HG02623 (cell line): ENCODE results near the gene USF2.
"Not testable (repeated sequence)": the region's sequence is repeated elsewhere in the genome, so short reads cannot be mapped to it uniquely, and the experiment has no call there.

ENCODE experiments used
- ATAC-seq: cut with Tn5 transposase; IDR thresholded peaks from one replicate; pipeline ENCODE4 v1.9.1; 2021; ENCODE audit warnings: moderate library complexity; ENCODE audit not compliant: unreplicated experiment

The USF2 gene

GRCh38 chr19:35284153-35285094 is 15.7 kb downstream of the USF2 start:
- ATAC-seq = no peak

- ATAC-seq = no peak
These were observed 16.3 kb downstream of the USF2 start for GRCh38 chr19:35285095-35285449.

GRCh38 chr19:35285465-35285864 is 16.7 kb downstream of the USF2 start:
- ATAC-seq = not testable (repeated sequence)

GRCh38 chr19:35286101-35286500 is 17.3 kb downstream of the USF2 start:
- ATAC-seq = not testable (repeated sequence)

- no peak for ATAC-seq
These were observed 19.0 kb downstream of the USF2 start for GRCh38 chr19:35287713-35288112.

- ATAC-seq = no peak
These were observed 19.6 kb downstream of the USF2 start for GRCh38 chr19:35288331-35288730.

- ATAC-seq = no peak
These were observed 20.1 kb downstream of the USF2 start for GRCh38 chr19:35288906-35289305.

- ATAC-seq = no peak
These were observed 21.8 kb downstream of the USF2 start for GRCh38 chr19:35290381-35291127.

GRCh38 chr19:35291259-35291658 is 22.5 kb downstream of the USF2 start:
- no peak for ATAC-seq

- ATAC-seq = no peak
These were observed 23.2 kb downstream of the USF2 start, which contains the start of gene MAG for GRCh38 chr19:35291916-35292315. Gene MAG (plus strand): TSS chr19:35292161. CDS start chr19:35295409, 3,248 bp downstream.

GRCh38 chr19:35292421-35293362 is 23.9 kb downstream of the USF2 start:
- no peak for ATAC-seq

- no peak for ATAC-seq
These were observed 24.6 kb downstream of the USF2 start for GRCh38 chr19:35293363-35293739.

- no peak for ATAC-seq
These were observed 25.0 kb downstream of the USF2 start for GRCh38 chr19:35293808-35294207.

- ATAC-seq = no peak
These were observed 25.6 kb downstream of the USF2 start for GRCh38 chr19:35294328-35294727.

- no peak for ATAC-seq
These were observed 26.4 kb downstream of the USF2 start for GRCh38 chr19:35294859-35295791.

- ATAC-seq = no peak
These were observed 27.2 kb downstream of the USF2 start for GRCh38 chr19:35295792-35296462.

- no peak for ATAC-seq
These were observed 28.1 kb downstream of the USF2 start for GRCh38 chr19:35296644-35297514.

- no peak for ATAC-seq
These were observed 28.7 kb downstream of the USF2 start for GRCh38 chr19:35297515-35297848.
